ENCODE results near the gene SUPT6H. TPM values are rescaled to one million over a fixed set of nuclear protein-coding genes. Genes with fewer than 3 reads are reported as not detected.
"Not testable (repeated sequence)": the region's sequence is repeated elsewhere in the genome, so short reads cannot be mapped to it uniquely, and the experiment has no call there.

SUPT6H gene
- total RNA-seq, 2 experiments from 2014 or later, result 81.4 to 87.1 TPM

GRCh38 chr17:28658766-28659496, 3.1 kb upstream of the SUPT6H start:
- ATAC-seq (ENCODE audit: low read depth); H3K27me3 Mint-ChIP-seq; H3K27ac Mint-ChIP-seq; H3K9me3 Mint-ChIP-seq; POLR2A ChIA-PET; H3K4me3 Mint-ChIP-seq; DNase-seq: not testable (repeated sequence)
- H3K36me3 Mint-ChIP-seq, result peaks cover 17% of the 10 kb centered on the region
- H3K4me1 Mint-ChIP-seq, result peaks cover 21% of the 10 kb centered on the region

GRCh38 chr17:28659497-28659881, 2.5 kb upstream of the SUPT6H start:
- POLR2A ChIA-PET; H3K27me3 Mint-ChIP-seq; H3K27ac Mint-ChIP-seq; H3K9me3 Mint-ChIP-seq; DNase-seq; H3K4me3 Mint-ChIP-seq; ATAC-seq (ENCODE audit: low read depth): not testable (repeated sequence)
- peaks cover 17% of the 10 kb centered on the region for H3K36me3 Mint-ChIP-seq
- H3K4me1 Mint-ChIP-seq, result peaks cover 23% of the 10 kb centered on the region

DNA sequence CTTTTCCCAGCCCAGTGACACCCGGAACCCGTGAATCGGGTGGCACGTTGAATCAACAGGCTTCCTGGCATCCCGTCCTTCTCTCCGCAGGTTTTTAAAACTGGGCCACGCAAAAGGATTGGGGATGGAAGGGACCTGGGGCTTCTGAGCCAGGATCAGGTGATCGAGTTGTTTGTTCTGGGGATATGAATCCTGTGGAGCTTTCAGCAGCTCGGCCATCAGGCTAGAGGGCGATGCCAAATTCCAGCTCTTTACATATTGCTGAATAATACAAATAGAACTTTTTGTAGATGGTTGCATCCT, 473 bp downstream of the SUPT6H start:
- H3K4me1 Mint-ChIP-seq, result peaks cover 31% of the 10 kb centered on the region
- H3K36me3 Mint-ChIP-seq, result peaks cover 18% of the 10 kb centered on the region
- peak overlapping the region; percentile 99 for H3K4me3 Mint-ChIP-seq
- no peaks in the 10 kb centered on the region for H3K9me3 Mint-ChIP-seq
- DNase-seq (no peak), ATAC-seq (ENCODE audit: low read depth) (no peak)
- no peaks in the 10 kb centered on the region for H3K27me3 Mint-ChIP-seq
- H3K27ac Mint-ChIP-seq, result peak overlapping the region; percentile 96
- POLR2A ChIA-PET, result interaction anchor here (0.8 to 4.0 kb wide), 11 partner anchors 10 to 287 kb away, joined by 3 to 74 read pairs (median 4); partner anchors contain the start of genes BLTP2, PIGS, PROCA1 and RPL23A

DNA sequence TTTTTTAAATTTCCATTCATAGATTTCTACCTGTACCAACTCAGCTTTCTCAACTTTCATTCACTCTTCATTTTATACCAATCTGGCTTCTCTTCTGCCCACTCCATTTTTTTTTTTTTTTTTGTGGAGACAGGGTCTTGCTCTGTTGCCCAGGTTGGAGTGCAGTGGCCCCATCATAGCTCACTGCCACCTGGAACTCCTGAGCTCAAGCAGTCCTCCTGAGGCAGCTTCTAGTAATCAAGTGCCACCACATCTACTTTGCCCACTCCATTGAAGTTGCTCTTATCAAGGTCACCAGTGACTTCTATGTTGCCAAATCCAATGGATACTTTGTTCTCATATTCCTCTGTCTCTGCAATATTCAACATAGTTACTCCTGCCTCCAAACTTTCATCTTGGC, 1.7 kb downstream of the SUPT6H start:
- H3K9me3 Mint-ChIP-seq, result no peaks in the 10 kb centered on the region
- no peaks in the 10 kb centered on the region for H3K27me3 Mint-ChIP-seq
- DNase-seq (no peak), ATAC-seq (ENCODE audit: low read depth) (no peak)
- peaks cover 18% of the 10 kb centered on the region for H3K36me3 Mint-ChIP-seq
- peak overlapping the region; percentile 96 for H3K27ac Mint-ChIP-seq
- H3K4me1 Mint-ChIP-seq, result peaks cover 34% of the 10 kb centered on the region
- POLR2A ChIA-PET, result interaction anchor here (1.4 to 4.0 kb wide), 3 partner anchors 19 to 114 kb away, joined by 4 to 74 read pairs (median 21); partner anchors contain the start of genes BLTP2 and PROCA1
- H3K4me3 Mint-ChIP-seq, result peak overlapping the region; percentile 99

DNA sequence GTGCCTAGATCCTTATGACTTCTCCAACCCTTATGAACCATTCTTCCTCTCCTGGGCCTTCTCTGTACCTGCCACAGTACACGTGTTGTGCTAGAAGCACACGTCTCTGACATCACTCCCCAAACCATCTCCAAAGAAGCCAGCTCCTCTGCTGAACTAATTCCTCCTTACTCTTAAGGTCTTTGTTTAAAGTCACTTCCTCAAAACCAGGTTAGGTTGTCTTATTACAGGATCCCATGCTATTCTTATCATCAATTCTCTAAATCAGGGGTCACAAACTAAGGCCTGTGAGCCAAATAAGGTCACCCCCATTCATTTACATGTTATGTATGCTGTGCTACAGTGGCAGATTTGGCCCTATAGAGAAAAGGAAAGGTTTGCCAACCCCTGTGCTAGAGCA, 4.0 kb downstream of the SUPT6H start:
- no peak overlapping the region for H3K27ac Mint-ChIP-seq
- H3K27me3 Mint-ChIP-seq, result no peaks in the 10 kb centered on the region
- no peaks in the 10 kb centered on the region for H3K9me3 Mint-ChIP-seq
- POLR2A ChIA-PET, result no interaction called here
- DNase-seq, result no peak
- H3K36me3 Mint-ChIP-seq, result peaks cover 8% of the 10 kb centered on the region
- H3K4me3 Mint-ChIP-seq, result no peak overlapping the region
- peaks cover 31% of the 10 kb centered on the region for H3K4me1 Mint-ChIP-seq
- ATAC-seq (ENCODE audit: low read depth), result no peak

DNA sequence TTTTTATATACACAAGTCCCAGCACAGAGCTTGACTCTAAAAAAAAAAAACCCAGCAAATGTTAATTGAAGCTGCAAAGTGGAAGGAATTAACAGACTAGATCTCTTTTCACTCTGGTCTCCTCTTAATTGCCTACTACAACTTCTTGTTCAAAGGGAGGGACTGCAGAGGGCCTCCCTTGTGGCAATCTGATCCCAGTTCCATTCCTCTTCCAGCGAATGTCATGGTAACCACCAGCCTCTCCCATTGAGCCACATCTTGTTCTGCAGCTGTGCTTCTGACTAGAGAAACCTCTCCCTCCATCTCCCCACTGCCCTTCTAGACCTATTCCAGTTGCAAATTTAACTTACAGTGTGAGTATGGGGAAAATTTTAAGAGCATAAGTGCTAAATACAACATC, 5.9 kb downstream of the SUPT6H start:
- POLR2A ChIA-PET, result interaction anchor here (0.5 to 0.6 kb wide), 2 partner anchors 102 to 170 kb away, joined by 3 to 5 read pairs; no protein-coding TSS in a partner anchor
- Mint-ChIP-seq H3K9me3 (no peaks in the 10 kb centered on the region), H3K4me3 (no peak overlapping the region)

GRCh38 chr17:28669918-28670317, 7.9 kb downstream of the SUPT6H start:
- Mint-ChIP-seq H3K4me3 (no peak overlapping the region), H3K9me3 (no peaks in the 10 kb centered on the region), H3K27me3 (no peaks in the 10 kb centered on the region), H3K4me1 (peaks cover 11% of the 10 kb centered on the region), H3K36me3 (peaks cover 15% of the 10 kb centered on the region), H3K27ac (no peak overlapping the region)
- DNase-seq, result no peak
- POLR2A ChIA-PET, result no interaction called here
- no peak for ATAC-seq (ENCODE audit: low read depth)

More for the DNA sequence above, 5.9 kb downstream of the SUPT6H start:
- ATAC-seq (ENCODE audit: low read depth), result no peak
- Mint-ChIP-seq H3K36me3 (peaks cover 13% of the 10 kb centered on the region), H3K27me3 (no peaks in the 10 kb centered on the region), H3K4me1 (peaks cover 28% of the 10 kb centered on the region), H3K27ac (peak overlapping the region; percentile 50)
- DNase-seq, result no peak

GRCh38 chr17:28675490-28675889, 13.5 kb downstream of the SUPT6H start:
- POLR2A ChIA-PET, result interaction anchor here (0.7 to 1.7 kb wide), 3 partner anchors 14 to 31 kb away, joined by 3 to 7 read pairs (median 6); partner anchors contain the start of genes BLTP2, SDF2 and SUPT6H
- Mint-ChIP-seq H3K4me3 (no peak overlapping the region), H3K4me1 (no peaks in the 10 kb centered on the region), H3K27ac (no peak overlapping the region), H3K27me3 (no peaks in the 10 kb centered on the region), H3K36me3 (peaks cover 16% of the 10 kb centered on the region), H3K9me3 (no peaks in the 10 kb centered on the region)
- no peak for ATAC-seq (ENCODE audit: low read depth)
- DNase-seq, result no peak

DNA sequence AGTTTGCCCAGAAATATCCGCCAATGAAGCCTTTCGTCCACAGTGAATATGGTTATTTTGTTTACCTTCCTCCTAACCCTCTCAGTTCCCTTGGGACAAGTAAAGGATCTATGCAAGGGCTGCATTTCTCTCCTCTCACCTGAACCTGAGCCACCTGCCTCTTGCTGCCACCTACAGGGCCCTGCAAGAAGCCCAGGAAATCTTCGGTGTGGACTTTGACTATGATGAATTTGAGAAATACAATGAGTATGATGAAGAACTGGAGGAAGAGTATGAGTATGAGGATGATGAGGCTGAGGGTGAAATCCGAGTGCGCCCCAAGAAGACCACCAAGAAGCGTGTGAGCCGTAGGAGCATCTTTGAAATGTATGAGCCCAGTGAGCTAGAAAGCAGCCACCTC, 14.0 kb downstream of the SUPT6H start:
- Mint-ChIP-seq H3K9me3 (no peaks in the 10 kb centered on the region), H3K4me3 (no peak overlapping the region), H3K27me3 (no peaks in the 10 kb centered on the region), H3K36me3 (peaks cover 17% of the 10 kb centered on the region), H3K27ac (no peak overlapping the region), H3K4me1 (no peaks in the 10 kb centered on the region)
- DNase-seq (no peak), ATAC-seq (ENCODE audit: low read depth) (no peak)
- POLR2A ChIA-PET, result interaction anchor here (1.5 to 1.7 kb wide), 2 partner anchors 14 to 31 kb away, joined by 6 to 7 read pairs; partner anchors contain the start of genes BLTP2, SDF2 and SUPT6H

DNA sequence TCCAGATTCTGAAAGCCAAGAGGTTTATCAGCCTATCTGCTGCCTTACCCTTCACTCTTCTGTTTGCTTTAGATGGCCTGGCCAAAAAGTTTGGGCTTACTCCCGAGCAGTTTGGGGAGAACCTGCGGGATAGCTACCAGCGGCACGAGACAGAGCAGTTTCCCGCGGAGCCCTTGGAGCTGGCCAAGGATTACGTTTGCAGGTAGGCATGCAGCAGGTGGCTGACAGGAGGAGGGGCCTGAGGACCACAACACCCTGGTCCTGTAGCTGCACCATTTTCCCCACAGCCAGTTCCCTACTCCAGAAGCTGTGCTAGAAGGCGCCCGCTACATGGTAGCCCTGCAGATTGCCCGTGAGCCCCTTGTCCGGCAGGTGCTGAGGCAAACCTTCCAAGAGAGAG, 20.6 kb downstream of the SUPT6H start:
- POLR2A ChIA-PET, result no interaction called here
- Mint-ChIP-seq H3K36me3 (peaks cover 28% of the 10 kb centered on the region), H3K27me3 (no peaks in the 10 kb centered on the region), H3K27ac (no peak overlapping the region), H3K9me3 (no peaks in the 10 kb centered on the region), H3K4me1 (no peaks in the 10 kb centered on the region), H3K4me3 (no peak overlapping the region)
- DNase-seq (no peak), ATAC-seq (ENCODE audit: low read depth) (no peak)

DNA sequence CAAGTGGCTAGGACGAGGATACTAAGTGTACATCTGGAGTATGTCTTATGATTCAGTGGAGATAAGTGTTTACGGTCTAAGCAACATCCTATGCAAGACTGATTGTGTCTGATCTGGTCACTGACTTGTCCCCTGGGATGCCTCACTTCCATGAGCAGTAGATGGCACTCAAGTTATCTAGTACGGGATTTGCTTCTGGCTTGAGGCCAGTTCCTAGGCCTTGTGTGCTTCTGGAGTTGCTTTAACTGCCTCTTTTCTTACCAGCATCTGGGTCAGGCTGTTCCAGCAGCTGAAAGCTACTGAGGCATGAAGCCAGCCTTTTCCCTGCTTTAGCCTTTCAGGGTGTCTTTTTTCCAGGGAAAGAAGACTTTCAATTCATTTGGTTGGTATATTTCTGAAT, 23.0 kb downstream of the SUPT6H start:
- Mint-ChIP-seq H3K36me3 (peaks cover 44% of the 10 kb centered on the region), H3K27me3 (no peaks in the 10 kb centered on the region), H3K4me3 (no peak overlapping the region), H3K4me1 (no peaks in the 10 kb centered on the region), H3K9me3 (no peaks in the 10 kb centered on the region), H3K27ac (no peak overlapping the region)
- ATAC-seq (ENCODE audit: low read depth), result no peak
- DNase-seq, result no peak
- POLR2A ChIA-PET, result no interaction called here

GRCh38 chr17:28685366-28685765, 23.4 kb downstream of the SUPT6H start:
- H3K36me3 Mint-ChIP-seq, result peaks cover 44% of the 10 kb centered on the region
- no peak overlapping the region for H3K4me3 Mint-ChIP-seq
- no peak for ATAC-seq (ENCODE audit: low read depth)

GRCh38 chr17:28686296-28686695, 24.3 kb downstream of the SUPT6H start:
- no peaks in the 10 kb centered on the region for H3K9me3 Mint-ChIP-seq
- ATAC-seq (ENCODE audit: low read depth) (no peak), DNase-seq (no peak)
- H3K4me3 Mint-ChIP-seq, result no peak overlapping the region
- H3K27ac Mint-ChIP-seq, result no peak overlapping the region
- H3K27me3 Mint-ChIP-seq, result no peaks in the 10 kb centered on the region
- H3K4me1 Mint-ChIP-seq, result no peaks in the 10 kb centered on the region
- POLR2A ChIA-PET, result no interaction called here
- peaks cover 44% of the 10 kb centered on the region for H3K36me3 Mint-ChIP-seq

More at GRCh38 chr17:28685366-28685765, 23.4 kb downstream of the SUPT6H start:
- Mint-ChIP-seq H3K27me3 (no peaks in the 10 kb centered on the region), H3K9me3 (no peaks in the 10 kb centered on the region), H3K4me1 (no peaks in the 10 kb centered on the region), H3K27ac (no peak overlapping the region)
- no peak for DNase-seq
- POLR2A ChIA-PET, result no interaction called here

GRCh38 chr17:28688481-28688880, 26.5 kb downstream of the SUPT6H start:
- Mint-ChIP-seq H3K27me3 (no peaks in the 10 kb centered on the region), H3K4me3 (no peak overlapping the region), H3K27ac (no peak overlapping the region), H3K36me3 (peaks cover 41% of the 10 kb centered on the region), H3K4me1 (no peaks in the 10 kb centered on the region), H3K9me3 (no peaks in the 10 kb centered on the region)
- DNase-seq (no peak), ATAC-seq (ENCODE audit: low read depth) (no peak)
- POLR2A ChIA-PET, result no interaction called here
